Transverse colon (tissue), 4 donors: ENCODE results near the gene KANTR. TPM values are rescaled to one million over a fixed set of nuclear protein-coding genes. Genes with fewer than 3 reads are reported as not detected.
"Not testable (repeated sequence)": the region's sequence is repeated elsewhere in the genome, so short reads cannot be mapped to it uniquely, and the experiment has no call there.

Experiments used
- DNase-seq: peaks from one replicate; pipeline ENCODE4 v3.0.0-alpha.2; 2019
- H3K27ac ChIP-seq, 4 donors: fragments of 200-600 bp; sonication (generic); 2 replicates each; pipeline ENCODE4 v1.5.1; 2016 to 2018; ENCODE audit warnings: inconsistent platforms in 4 of 4
- H3K27me3 ChIP-seq: fragments of 200-600 bp; sonication (generic); 2 replicates; pipeline ENCODE4 v1.5.1; 2017; ENCODE audit warnings: inconsistent platforms
- H3K36me3 ChIP-seq, 4 donors: fragments of 200-600 bp; sonication (generic); 2 replicates each; pipeline ENCODE4 v1.5.1; 2017 to 2019; ENCODE audit warnings: inconsistent platforms in 4 of 4
- H3K4me1 ChIP-seq, 4 donors: fragments of 200-600 bp; sonication (generic); 2 replicates each; pipeline ENCODE4 v1.5.1; 2017 to 2020; ENCODE audit warnings: inconsistent platforms in 4 of 4
- H3K4me3 ChIP-seq, 4 donors: fragments of 200-600 bp; sonication (generic); 1 replicate in 1 of 4; 2 replicates in 3 of 4; pipeline versions ENCODE4 v1.5.1 to v1.6.1; 2017 to 2019; ENCODE audit warnings: inconsistent platforms in 4 of 4
- H3K9me3 ChIP-seq, 2 donors: fragments of 200-600 bp; sonication (generic); 2 replicates each; pipeline ENCODE4 v1.5.1; 2017 to 2019; ENCODE audit warnings: inconsistent platforms in 2 of 2
- EP300 ChIP-seq: sonication (generic); formaldehyde crosslinking; IDR thresholded peaks from one replicate; pipeline ENCODE4 v1.6.1; 2017; ENCODE audit warnings: antibody characterized with exemption, low read depth
- POLR2A ChIP-seq: fragments of 450-650 bp; IDR thresholded peaks from one replicate; pipeline ENCODE4 v1.6.1; 2016; ENCODE audit warnings: antibody characterized with exemption, mild to moderate bottlenecking, moderate library complexity
- POLR2AphosphoS5 ChIP-seq, 3 donors: sonication (generic); formaldehyde crosslinking; IDR thresholded peaks; one replicate each; pipeline ENCODE4 v1.6.1; 2016; ENCODE audit warnings: antibody characterized with exemption in 3 of 3
- WGBS, 2 donors: methylation state at CpG; one replicate each; pipeline ENCODE4 v1.1.5; 2018; ENCODE audit warnings: low coverage in 1 of 2; 5-methylcytosine and 5-hydroxymethylcytosine counted together
- in situ Hi-C, 4 donors: fragments of 200-750 bp; cut with MboI; loops; one replicate each; pipeline versions ENCODE4 v1.15.0 to v1.15.1; 2017; ENCODE audit warnings: low sequenced_read_pairs in 3 of 4, low pct_ligation_motif_present in 1 of 4, low pct_unique_long_range_greater_than_20kb in 1 of 4
- intact Hi-C: fragments of 100-400 bp; cut with DNase I; formaldehyde crosslinking; loops from one replicate; pipeline ENCODE4 v1.15.1; 2023; ENCODE audit warnings: low total_unique reads
- small RNA-seq, 4 donors: library from RNA; depleted of rRNA; stranded (forward); fragments of <200 nt; gene quantifications; one replicate each; pipeline ENCODE3, GENCODE V24; 2016
- total RNA-seq, 4 donors: library from RNA; depleted of rRNA; stranded (reverse); fragments of >200 nt; gene quantifications; one replicate each; pipeline ENCODE4 v1.1.0, GENCODE V29; 2016
- TF ChIP-seq, protein P1 (sequence below), 5 experiments: fragments of 200-600 bp in 3 of 5; fragments of 450-650 bp in 2 of 5; sonication (generic) in 3 of 5; IDR thresholded peaks; 1 replicate in 2 of 5; 2 replicates in 3 of 5; pipeline ENCODE4 v1.5.1; 2016 to 2017; ENCODE audit warnings: antibody characterized with exemption in 5 of 5, inconsistent platforms in 3 of 5, mild to moderate bottlenecking in 2 of 5, moderate library complexity in 1 of 5

Gene KANTR
- total RNA-seq, 4 donors from 2014 or later, result 13.4 to 141 (median 17.9) TPM

DNA sequence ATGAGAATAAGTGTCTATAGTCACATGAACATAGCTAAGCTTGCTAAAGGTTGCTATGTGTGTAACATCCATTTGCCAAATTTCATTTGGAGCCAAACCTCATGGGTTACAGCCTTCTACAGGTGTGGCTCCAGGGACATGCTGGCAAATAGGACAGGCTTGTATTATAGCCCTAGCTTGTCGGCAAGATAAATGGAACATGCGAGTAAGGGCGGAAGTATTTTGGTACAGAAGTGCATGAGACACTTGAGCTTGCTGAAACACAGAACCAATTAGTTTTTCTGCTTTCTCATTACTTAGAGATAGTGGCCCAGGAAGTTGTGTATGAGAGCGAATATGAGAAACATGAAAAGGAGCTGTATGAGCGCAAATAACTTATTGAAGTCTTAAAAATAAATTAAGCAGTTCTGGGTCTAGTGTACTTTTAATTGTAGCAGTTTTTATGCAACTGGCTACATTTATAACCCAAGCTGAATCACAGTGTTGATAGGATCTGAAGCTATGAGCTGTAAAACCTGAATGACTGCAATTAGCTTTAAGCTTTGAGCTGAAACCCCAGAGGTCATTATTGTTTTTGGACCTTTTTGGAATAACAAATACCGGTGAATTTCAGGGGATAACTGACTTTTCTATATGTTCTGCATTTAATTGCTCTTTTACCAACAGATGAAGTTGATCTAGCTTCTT lies 66.5 kb downstream of the KANTR start:
- Histone ChIP-seq H3K27me3 (no peaks in the 10 kb centered on the region), H3K36me3 (no peaks in the 10 kb centered on the region), H3K4me3 (no peak overlapping the region), H3K4me1 (peaks cover 0 to 3% (median 0%) of the 10 kb centered on the region in 4 donors), H3K27ac (peak overlapping the region in 1 of 4 donors; percentile 26), H3K9me3 (no peaks in the 10 kb centered on the region)
- TF ChIP-seq, protein P1, sequence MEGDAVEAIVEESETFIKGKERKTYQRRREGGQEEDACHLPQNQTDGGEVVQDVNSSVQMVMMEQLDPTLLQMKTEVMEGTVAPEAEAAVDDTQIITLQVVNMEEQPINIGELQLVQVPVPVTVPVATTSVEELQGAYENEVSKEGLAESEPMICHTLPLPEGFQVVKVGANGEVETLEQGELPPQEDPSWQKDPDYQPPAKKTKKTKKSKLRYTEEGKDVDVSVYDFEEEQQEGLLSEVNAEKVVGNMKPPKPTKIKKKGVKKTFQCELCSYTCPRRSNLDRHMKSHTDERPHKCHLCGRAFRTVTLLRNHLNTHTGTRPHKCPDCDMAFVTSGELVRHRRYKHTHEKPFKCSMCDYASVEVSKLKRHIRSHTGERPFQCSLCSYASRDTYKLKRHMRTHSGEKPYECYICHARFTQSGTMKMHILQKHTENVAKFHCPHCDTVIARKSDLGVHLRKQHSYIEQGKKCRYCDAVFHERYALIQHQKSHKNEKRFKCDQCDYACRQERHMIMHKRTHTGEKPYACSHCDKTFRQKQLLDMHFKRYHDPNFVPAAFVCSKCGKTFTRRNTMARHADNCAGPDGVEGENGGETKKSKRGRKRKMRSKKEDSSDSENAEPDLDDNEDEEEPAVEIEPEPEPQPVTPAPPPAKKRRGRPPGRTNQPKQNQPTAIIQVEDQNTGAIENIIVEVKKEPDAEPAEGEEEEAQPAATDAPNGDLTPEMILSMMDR (IDR thresholded peaks at IDR 0.05), result no peak
- TF ChIP-seq EP300 (no peak), POLR2A (no peak), POLR2AphosphoS5 (IDR thresholded peaks at IDR 0.05) (no peak)
- in situ Hi-C loops, result no loop called here
- peak; percentile 16 for DNase-seq
- intact Hi-C loops, result no loop called here
- WGBS, 2 donors, result 40 to 65% methylated on average over 2 to 6 of the region's 6 CpGs

DNA sequence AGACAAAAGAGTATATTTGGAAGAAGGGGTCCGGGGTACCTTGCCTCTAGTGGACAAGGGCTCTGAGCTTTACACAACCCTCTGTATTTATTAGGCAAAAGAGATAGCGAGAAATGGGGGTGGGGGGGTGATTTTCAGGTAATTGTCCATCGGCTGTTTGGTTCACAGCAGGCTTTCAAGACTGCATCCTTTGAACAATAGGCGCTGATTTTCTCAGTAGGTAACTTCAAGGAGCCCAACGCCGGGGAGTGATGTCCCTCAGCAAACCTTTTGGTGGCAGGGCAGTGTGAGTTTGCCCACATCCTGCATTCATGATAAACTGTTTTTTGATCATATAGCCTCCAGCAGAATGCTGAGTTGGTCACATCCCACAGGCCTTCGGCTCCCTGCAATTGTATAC lies 69.5 kb downstream of the KANTR start:
- Histone ChIP-seq H3K36me3 (no peaks in the 10 kb centered on the region), H3K9me3 (no peaks in the 10 kb centered on the region), H3K4me3 (no peak overlapping the region), H3K27me3 (no peaks in the 10 kb centered on the region), H3K27ac (no peak overlapping the region), H3K4me1 (peaks cover 0 to 3% (median 0%) of the 10 kb centered on the region in 4 donors)
- DNase-seq, result no peak
- intact Hi-C loops, result no loop called here
- in situ Hi-C loops, result no loop called here
- 82% methylated on average over 7 of the region's 7 CpGs; no CpG with 5 or more reads in 1 of the 2 donors for WGBS, 2 donors
- TF ChIP-seq POLR2A (no peak), POLR2AphosphoS5 (IDR thresholded peaks at IDR 0.05) (no peak), EP300 (no peak)
- TF ChIP-seq, protein P1 (IDR thresholded peaks at IDR 0.05), result no peak

DNA sequence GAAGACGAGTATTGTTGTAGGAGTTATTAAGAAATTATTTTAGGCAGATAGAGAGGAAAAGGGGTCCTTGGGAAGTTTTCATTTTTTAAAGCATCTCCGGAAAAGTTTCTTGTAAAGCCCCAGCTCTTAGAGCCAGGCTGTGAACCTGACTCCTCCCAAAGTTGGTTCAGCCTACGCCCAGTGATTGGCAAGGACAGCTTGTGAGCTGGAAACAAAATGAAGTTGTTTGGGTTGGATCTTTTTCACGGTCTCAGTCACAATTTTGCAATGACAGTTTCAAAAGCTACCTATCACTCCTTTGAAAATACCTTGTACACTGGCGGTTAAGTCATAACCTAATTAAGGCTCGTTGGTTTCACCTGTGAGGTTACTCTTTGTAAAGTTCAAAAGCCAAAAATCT lies 70.6 kb downstream of the KANTR start:
- H3K9me3 ChIP-seq, H3K27ac ChIP-seq, intact Hi-C loops, H3K36me3 ChIP-seq, H3K4me1 ChIP-seq, in situ Hi-C loops, H3K27me3 ChIP-seq, H3K4me3 ChIP-seq: not testable (repeated sequence)
- DNase-seq, result peak; percentile 17
- WGBS, 2 donors, result 48 to 100% methylated on average over 1 to 6 of the region's 6 CpGs

DNA sequence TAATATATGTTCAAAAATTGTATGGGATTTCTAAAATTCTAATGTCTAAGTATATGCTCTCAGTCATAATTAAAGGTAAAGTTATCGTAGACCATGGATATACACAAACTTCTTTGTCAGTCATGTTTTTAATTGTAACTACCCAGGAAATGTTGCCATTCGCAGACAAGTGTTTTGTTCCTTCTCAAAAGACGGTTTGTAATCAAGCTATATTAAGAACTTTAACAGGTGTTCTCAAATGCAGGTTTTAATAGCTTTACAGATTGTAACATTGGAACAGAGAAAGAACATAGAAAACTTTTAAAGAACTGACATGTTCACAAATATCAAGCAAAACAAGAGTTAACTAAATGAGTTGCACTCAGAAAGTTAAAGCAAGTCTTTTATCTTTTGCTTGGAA lies 72.2 kb downstream of the KANTR start:
- intact Hi-C loops, result no loop called here
- DNase-seq, result no peak
- Histone ChIP-seq H3K4me1 (no peaks in the 10 kb centered on the region), H3K27ac (no peak overlapping the region), H3K9me3 (no peaks in the 10 kb centered on the region), H3K27me3 (no peaks in the 10 kb centered on the region), H3K36me3 (no peaks in the 10 kb centered on the region), H3K4me3 (no peak overlapping the region)
- TF ChIP-seq, protein P1 (IDR thresholded peaks at IDR 0.05), result no peak
- TF ChIP-seq POLR2A (no peak), EP300 (no peak), POLR2AphosphoS5 (IDR thresholded peaks at IDR 0.05) (no peak)
- in situ Hi-C loops, result no loop called here
- WGBS, 2 donors, result 58 to 75% methylated on average over 3 of the region's 3 CpGs

DNA sequence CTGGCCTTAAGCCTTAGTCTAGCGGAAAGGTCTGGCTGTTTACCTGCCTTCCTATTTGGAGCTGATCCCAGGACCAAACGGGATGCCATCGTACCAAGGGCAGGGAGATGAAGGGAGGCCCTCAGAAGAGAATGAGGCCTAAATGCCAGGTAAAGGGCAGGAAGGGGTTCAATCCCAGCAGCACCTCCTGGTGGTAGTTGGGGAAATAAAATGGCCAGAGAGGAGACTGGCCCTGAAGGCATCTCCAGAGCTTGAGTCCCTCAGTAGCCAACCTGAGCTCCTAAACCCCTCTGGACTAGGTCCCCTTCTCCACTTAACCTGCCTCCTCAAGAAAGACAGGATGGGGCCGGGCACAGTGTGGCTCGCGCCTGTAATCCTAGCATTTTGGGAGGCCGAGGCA lies 77.4 kb downstream of the KANTR start:
- WGBS, 2 donors, result 96% methylated on average over 7 of the region's 7 CpGs; no CpG with 5 or more reads in 1 of the 2 donors
- in situ Hi-C loops, result no loop called here

More for the DNA sequence above, 77.4 kb downstream of the KANTR start:
- Histone ChIP-seq H3K4me3 (no peak overlapping the region), H3K4me1 (no peaks in the 10 kb centered on the region), H3K9me3 (no peaks in the 10 kb centered on the region), H3K36me3 (no peaks in the 10 kb centered on the region), H3K27me3 (no peaks in the 10 kb centered on the region), H3K27ac (no peak overlapping the region)
- no peak for TF ChIP-seq EP300
- no peak for DNase-seq
- intact Hi-C loops, result no loop called here

Small RNA genes lying within 50 kb of the gene (small RNA-seq; reads per million reads assigned to genes)
- 0 reads per million in 4 donors for gene AL139396.1
- gene AL591212.2, result 0 reads per million in 4 donors

Other genes starting within 250 kb of the KANTR start
- gene XAGE3, start 226.1 kb upstream of the KANTR start, total RNA-seq, result not detected
- 10 to 100 TPM; 24.7 to 63.6 (median 31.8) TPM for gene FAM156B, start 196.8 kb upstream of the KANTR start, total RNA-seq
- gene FAM156A, start 135.6 kb upstream of the KANTR start, total RNA-seq, result 100 to 1,000 TPM in 1 of 4 donors, 10 to 100 TPM in 3; 12.6 to 246 (median 29.3) TPM
- gene GPR173, start 45.4 kb upstream of the KANTR start, total RNA-seq, result 1 to 10 TPM in 2 of 4 donors, under 1 TPM in 2; 0.27 to 5.2 (median 1.1) TPM
- gene TSPYL2, start 11.8 kb upstream of the KANTR start, total RNA-seq, result 10 to 100 TPM; 15.7 to 41.6 (median 23.1) TPM
- gene KDM5C, start 131.1 kb downstream of the KANTR start, total RNA-seq, result 100 to 1,000 TPM in 3 of 4 donors, 10 to 100 TPM in 1; 68.4 to 387 (median 124) TPM
- gene IQSEC2, start 187.4 kb downstream of the KANTR start, total RNA-seq, result 100 to 1,000 TPM in 1 of 4 donors, 10 to 100 TPM in 3; 41.2 to 104 (median 46.3) TPM